Activated gamma-delta T cell treated with anti-CD3 and anti-CD28 coated beads, Interleukin-2, amount 50 U/mL, for 16 hours (primary cell): ENCODE results near the gene GAPT.
"Not testable (repeated sequence)": the region's sequence is repeated elsewhere in the genome, so short reads cannot be mapped to it uniquely, and the experiment has no call there.

Source experiments
- DNase-seq: peaks from one replicate; pipeline ENCODE4 v3.0.0-alpha.2; 2020; ENCODE audit warnings: low read depth

The GAPT gene

GRCh38 chr5:58505502-58505901 is 14.3 kb downstream of the GAPT start:
- no peak for DNase-seq

- DNase-seq = no peak
These were observed 14.9 kb downstream of the GAPT start for GRCh38 chr5:58505971-58506640.

GRCh38 chr5:58507715-58508114 is 16.5 kb downstream of the GAPT start:
- DNase-seq = no peak

GRCh38 chr5:58517198-58517597 is 26.0 kb downstream of the GAPT start:
- no peak for DNase-seq

GRCh38 chr5:58523956-58524355 is 32.7 kb downstream of the GAPT start:
- no peak for DNase-seq

- no peak for DNase-seq
These were observed 33.3 kb downstream of the GAPT start for GRCh38 chr5:58524571-58524970.

GRCh38 chr5:58530942-58531490 is 39.8 kb downstream of the GAPT start:
- no peak for DNase-seq

GRCh38 chr5:58541935-58542334 is 50.7 kb downstream of the GAPT start:
- not testable (repeated sequence) for DNase-seq

- no peak for DNase-seq
These were observed 51.5 kb downstream of the GAPT start for GRCh38 chr5:58542709-58543108.

GRCh38 chr5:58543723-58544122 is 52.5 kb downstream of the GAPT start:
- no peak for DNase-seq

GRCh38 chr5:58544195-58544594 is 53.0 kb downstream of the GAPT start:
- DNase-seq = no peak

GRCh38 chr5:58544926-58545325 is 53.7 kb downstream of the GAPT start:
- no peak for DNase-seq

- no peak for DNase-seq
These were observed 54.7 kb downstream of the GAPT start for GRCh38 chr5:58545912-58546311.
